Tibial nerve (tissue), 4 donors: Measurements from ENCODE around the gene ROBO2.

Source experiments
- EP300 ChIP-seq, 2 donors: sonication (generic); formaldehyde crosslinking; IDR thresholded peaks; one replicate each; pipeline ENCODE4 v1.6.1; 2017; ENCODE audit warnings: antibody characterized with exemption in 2 of 2, mild to moderate bottlenecking in 1 of 2
- POLR2A ChIP-seq, 2 donors: fragments of 450-650 bp; IDR thresholded peaks; one replicate each; pipeline ENCODE4 v1.6.1; 2017; ENCODE audit warnings: antibody characterized with exemption in 2 of 2, mild to moderate bottlenecking in 2 of 2, moderate library complexity in 2 of 2
- TF ChIP-seq, protein P1 (sequence below), 5 experiments: fragments of 200-600 bp in 3 of 5; fragments of 450-650 bp in 2 of 5; sonication (generic) in 3 of 5; IDR thresholded peaks; one replicate each; pipeline ENCODE4 v1.5.1; 2016 to 2019; ENCODE audit warnings: antibody characterized with exemption in 5 of 5, mild to moderate bottlenecking in 3 of 5, moderate library complexity in 2 of 5

DNA sequence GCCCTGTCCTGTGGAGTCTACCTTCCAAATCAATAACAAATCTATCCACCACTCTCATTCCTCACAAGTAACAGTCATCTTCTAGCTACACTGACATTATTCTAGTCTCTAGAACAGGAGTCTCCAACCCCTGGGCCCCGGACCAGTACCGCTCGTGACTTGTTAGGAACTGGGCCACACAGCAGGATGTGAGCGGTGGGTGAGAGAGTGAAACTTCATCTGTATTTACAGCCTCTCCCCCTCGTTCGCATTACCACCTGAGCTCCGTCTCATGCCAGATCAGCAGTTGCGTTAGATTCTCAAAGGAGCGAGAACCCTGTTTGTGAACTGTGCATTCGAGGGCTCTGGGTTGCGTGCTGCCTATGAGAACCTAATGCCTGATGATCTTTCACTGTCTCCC, 31.9 kb downstream of the ROBO2 start:
- no peak for TF ChIP-seq POLR2A (IDR thresholded peaks at IDR 0.05)
- TF ChIP-seq, protein P1, sequence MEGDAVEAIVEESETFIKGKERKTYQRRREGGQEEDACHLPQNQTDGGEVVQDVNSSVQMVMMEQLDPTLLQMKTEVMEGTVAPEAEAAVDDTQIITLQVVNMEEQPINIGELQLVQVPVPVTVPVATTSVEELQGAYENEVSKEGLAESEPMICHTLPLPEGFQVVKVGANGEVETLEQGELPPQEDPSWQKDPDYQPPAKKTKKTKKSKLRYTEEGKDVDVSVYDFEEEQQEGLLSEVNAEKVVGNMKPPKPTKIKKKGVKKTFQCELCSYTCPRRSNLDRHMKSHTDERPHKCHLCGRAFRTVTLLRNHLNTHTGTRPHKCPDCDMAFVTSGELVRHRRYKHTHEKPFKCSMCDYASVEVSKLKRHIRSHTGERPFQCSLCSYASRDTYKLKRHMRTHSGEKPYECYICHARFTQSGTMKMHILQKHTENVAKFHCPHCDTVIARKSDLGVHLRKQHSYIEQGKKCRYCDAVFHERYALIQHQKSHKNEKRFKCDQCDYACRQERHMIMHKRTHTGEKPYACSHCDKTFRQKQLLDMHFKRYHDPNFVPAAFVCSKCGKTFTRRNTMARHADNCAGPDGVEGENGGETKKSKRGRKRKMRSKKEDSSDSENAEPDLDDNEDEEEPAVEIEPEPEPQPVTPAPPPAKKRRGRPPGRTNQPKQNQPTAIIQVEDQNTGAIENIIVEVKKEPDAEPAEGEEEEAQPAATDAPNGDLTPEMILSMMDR (IDR thresholded peaks at IDR 0.05): no peak
- no peak for TF ChIP-seq EP300 (IDR thresholded peaks at IDR 0.05)
